Stimulated activated CD8-positive, alpha-beta memory T cell treated with anti-CD3 and anti-CD28 coated beads, Interleukin-4, amount 100 ng/mL, for 1 hour (primary cell): ENCODE measurements around the gene TMEM178B.

Source experiments
- DNase-seq, 2 donors: peaks; one replicate each; pipeline ENCODE4 v3.0.0-alpha.2; 2020; ENCODE audit warnings: low read depth in 2 of 2, low spot score in 1 of 2

The TMEM178B gene

GRCh38 chr7:141262101-141263090, 188.5 kb downstream of the TMEM178B start:
- no peak for DNase-seq

- no peak for DNase-seq
Observed at GRCh38 chr7:141263508-141263907, 189.6 kb downstream of the TMEM178B start.

- no peak for DNase-seq
Observed at GRCh38 chr7:141263983-141264382, 190.1 kb downstream of the TMEM178B start.

GRCh38 chr7:141264511-141264910, 190.6 kb downstream of the TMEM178B start:
- no peak for DNase-seq

- no peak for DNase-seq
Observed at GRCh38 chr7:141265668-141266067, 191.8 kb downstream of the TMEM178B start.

GRCh38 chr7:141268614-141269013, 194.8 kb downstream of the TMEM178B start:
- no peak for DNase-seq

- DNase-seq: no peak
Observed at GRCh38 chr7:141271451-141271850, 197.6 kb downstream of the TMEM178B start.

- DNase-seq: no peak
Observed at GRCh38 chr7:141272417-141272816, 198.6 kb downstream of the TMEM178B start.

- DNase-seq: no peak
Observed at GRCh38 chr7:141275350-141275749, 201.5 kb downstream of the TMEM178B start.

GRCh38 chr7:141276031-141276430, 202.2 kb downstream of the TMEM178B start:
- DNase-seq: no peak

GRCh38 chr7:141280100-141280499, 206.2 kb downstream of the TMEM178B start:
- no peak for DNase-seq

GRCh38 chr7:141281311-141281710, 207.4 kb downstream of the TMEM178B start:
- DNase-seq: no peak

GRCh38 chr7:141286522-141286921, 212.7 kb downstream of the TMEM178B start:
- no peak for DNase-seq

- DNase-seq: no peak
Observed at GRCh38 chr7:141287936-141288335, 214.1 kb downstream of the TMEM178B start.

- no peak for DNase-seq
Observed at GRCh38 chr7:141288626-141289025, 214.8 kb downstream of the TMEM178B start.

GRCh38 chr7:141290365-141290764, 216.5 kb downstream of the TMEM178B start:
- DNase-seq: no peak

GRCh38 chr7:141290973-141291372, 217.1 kb downstream of the TMEM178B start:
- no peak for DNase-seq

- DNase-seq: no peak
Observed at GRCh38 chr7:141291541-141291940, 217.7 kb downstream of the TMEM178B start.

- DNase-seq: no peak
Observed at GRCh38 chr7:141294143-141294829, 220.4 kb downstream of the TMEM178B start.

GRCh38 chr7:141295367-141295895, 221.6 kb downstream of the TMEM178B start:
- no peak for DNase-seq

- DNase-seq: no peak
Observed at GRCh38 chr7:141300816-141301215, 227.0 kb downstream of the TMEM178B start.

- no peak for DNase-seq
Observed at GRCh38 chr7:141301544-141301943, 227.7 kb downstream of the TMEM178B start.
